GM12878 (cell line): ENCODE results near the gene CBX8. TPM values are rescaled to one million over a fixed set of nuclear protein-coding genes. Genes with fewer than 3 reads are reported as not detected.

Experiments used
- ATAC-seq: fragments of 200-7000 bp; cut with Tn5 transposase; 3 replicates; pipeline ENCODE4 v1.9.1; 2020; ENCODE audit warnings: mild to moderate bottlenecking, moderate library complexity
- BruUV-seq: library from RNA; stranded (reverse); fragments of 400-500 nt; replicated peaks from 2 replicates; lab custom pipeline; 2021; lab: Mats Ljungman, UMichigan
- CTCF ChIA-PET: fragments of 300-600 bp; sonication (Branson Sonifier 250); formaldehyde crosslinking; extraction: SDS; loops from one replicate; lab custom pipeline; 2021; ENCODE audit warnings: inconsistent platforms; lab: Yijun Ruan, JAX
- POLR2A ChIA-PET: fragments of 350-600 bp; formaldehyde crosslinking; extraction: SDS; loops from one replicate; lab custom pipeline; 2021; ENCODE audit warnings: inconsistent platforms; lab: Charles Lee
- RAD21 ChIA-PET: fragments of 300-600 bp; sonication (Branson Sonifier 250); formaldehyde crosslinking; loops from one replicate; lab custom pipeline; 2023; ENCODE audit warnings: antibody characterized with exemption; ENCODE audit not compliant: unreplicated experiment; lab: Charles Lee
- SMC1A ChIA-PET: fragments of 300-600 bp; sonication (Branson Sonifier 250); formaldehyde crosslinking; loops from one replicate; lab custom pipeline; 2023; ENCODE audit not compliant: unreplicated experiment, uncharacterized antibody; lab: Charles Lee
- DNase-seq: peaks from one replicate; pipeline ENCODE4 v3.0.0-alpha.2; 2011; ENCODE audit warnings: low read depth, low spot score
- FAIRE-seq: peaks from 3 replicates; lab custom pipeline; 2011; peaks lifted over from hg19 to GRCh38; lab: Jason Lieb, UNC
- H2AFZ ChIP-seq: 2 replicates; pipeline ENCODE4 v1.6.0; 2011; ENCODE audit warnings: low read depth, low read length, control low read depth; ENCODE audit not compliant: control insufficient read depth
- H3K27ac ChIP-seq: 2 replicates; pipeline ENCODE4 v1.5.1; 2011; ENCODE audit warnings: control low read depth; ENCODE audit not compliant: control insufficient read depth, insufficient read depth
- H3K27me3 ChIP-seq, 2 experiments: replicated peaks in 1 of 2; 2 replicates each; pipeline versions ENCODE4 v1.6.0 to v1.6.1; 2011; ENCODE audit warnings: low read length in 1 of 2; ENCODE audit not compliant: control insufficient read depth in 2 of 2, insufficient read depth in 2 of 2
- H3K36me3 ChIP-seq, 2 experiments: 2 replicates each; pipeline ENCODE4 v1.5.1; 2011; ENCODE audit warnings: low read length in 1 of 2; ENCODE audit not compliant: control insufficient read depth in 2 of 2, insufficient read depth in 2 of 2
- H3K4me1 ChIP-seq: 2 replicates; pipeline ENCODE4 v1.6.1; 2011; ENCODE audit warnings: mild to moderate bottlenecking, low read length, moderate library complexity, mixed read lengths; ENCODE audit not compliant: control insufficient read depth, insufficient read depth
- H3K4me2 ChIP-seq: 2 replicates; pipeline ENCODE4 v1.6.0; 2011; ENCODE audit warnings: control low read depth; ENCODE audit not compliant: control insufficient read depth, insufficient read depth
- H3K4me3 ChIP-seq: fragments of 200-600 bp; sonication (generic); 2 replicates; pipeline ENCODE4 v1.5.1; 2016
- H3K79me2 ChIP-seq: 2 replicates; pipeline ENCODE4 v1.6.0; 2011; ENCODE audit warnings: low read length; ENCODE audit not compliant: control insufficient read depth, insufficient read depth
- H3K9ac ChIP-seq: 2 replicates; pipeline ENCODE4 v1.8.0; 2011; ENCODE audit warnings: low read length, control low read depth, mixed read lengths; ENCODE audit not compliant: control insufficient read depth, insufficient read depth
- H3K9me3 ChIP-seq: replicated peaks from 3 replicates; pipeline ENCODE4 v1.5.1; 2011; ENCODE audit warnings: mild to moderate bottlenecking, low read length; ENCODE audit not compliant: control insufficient read depth, insufficient read depth
- H4K20me1 ChIP-seq: 2 replicates; pipeline ENCODE4 v1.6.0; 2011; ENCODE audit not compliant: control insufficient read depth, insufficient read depth
- ASH2L ChIP-seq: fragments of 300-600, 200-600 bp; sonication (generic); IDR thresholded peaks from 2 replicates; pipeline ENCODE4 v1.6.1; 2017; ENCODE audit warnings: low read depth, mild to moderate bottlenecking, borderline replicate concordance
- BMI1 ChIP-seq: fragments of 450-650 bp; IDR thresholded peaks from 2 replicates; pipeline ENCODE4 v1.6.1; 2016; ENCODE audit warnings: mild to moderate bottlenecking, moderate library complexity, borderline replicate concordance
- LARP7 ChIP-seq: fragments of 450-650 bp; IDR thresholded peaks from 2 replicates; pipeline ENCODE4 v1.6.1; 2017; ENCODE audit warnings: mild to moderate bottlenecking
- NFYA ChIP-seq: IDR thresholded peaks from 2 replicates; pipeline ENCODE4 v1.6.1; 2011; ENCODE audit warnings: low read depth, mild to moderate bottlenecking, low read length, improper control_type of control experiment, borderline replicate concordance
- NR2F1 ChIP-seq: fragments of 450-650 bp; conservative IDR thresholded peaks from 2 replicates; pipeline ENCODE4 v1.6.1; 2017; ENCODE audit warnings: mild to moderate bottlenecking
- WGBS: methylation state at CpG from one replicate; pipeline ENCODE4 v1.1.6; 2016; ENCODE audit warnings: low lambda C conversion rate; ENCODE audit not compliant: insufficient replicate concordance, insufficient coverage; ENCODE audit errors: missing lambda C conversion rate; 5-methylcytosine and 5-hydroxymethylcytosine counted together
- in situ Hi-C: fragments of 300-500 bp; cut with MboI; formaldehyde crosslinking; loops from 9 replicates; pipeline ENCODE4 v1.14.3; 2018; ENCODE audit warnings: mixed read lengths
- intact Hi-C: fragments of 100-400 bp; cut with micrococcal nuclease; formaldehyde crosslinking; loops from one replicate; pipeline ENCODE4 v1.14.2; 2022; ENCODE audit not compliant: unreplicated experiment
- polyA plus RNA-seq, 11 experiments: library from polyadenylated mRNA; depleted of rRNA in 4 of 11; unstranded in 6 of 11; stranded (reverse) in 5 of 11; fragments of >200 nt; fragmentation: Nextera tagmentation in 4 of 11; fragmentation: Illumina TruSeq in 1 of 11; extraction: Ambion mirVana in 4 of 11; extraction: Trizol in 1 of 11; gene quantifications; 1 replicate in 1 of 11; 2 replicates in 10 of 11; pipeline versions ENCODE4 v1.2.1 to v1.2.3, GENCODE V29; 2011 to 2016; ENCODE audit warnings: inconsistent platforms in 2 of 11, missing spikeins in 2 of 11, low read depth in 1 of 11
- total RNA-seq, 4 experiments: library from RNA; depleted of rRNA in 3 of 4; stranded (reverse); fragments of >200 nt in 3 of 4; fragmentation: Illumina TruSeq in 1 of 4; extraction: Trizol in 1 of 4; gene quantifications; 2 replicates each; pipeline versions ENCODE4 v1.2.1 to v1.2.3, GENCODE V29; 2013 to 2021
- TF ChIP-seq, protein P1 (sequence below): IDR thresholded peaks from 2 replicates; pipeline ENCODE4 v1.6.1; 2012; ENCODE audit warnings: mild to moderate bottlenecking, low read depth, low read length

Gene CBX8
- total and polyA plus RNA-seq, 10 of the 15 experiments (the other 5 are each of a cell fraction or from before 2014, with no cell fraction given): 0.03 to 6.7 (median 1.9) TPM

DNA sequence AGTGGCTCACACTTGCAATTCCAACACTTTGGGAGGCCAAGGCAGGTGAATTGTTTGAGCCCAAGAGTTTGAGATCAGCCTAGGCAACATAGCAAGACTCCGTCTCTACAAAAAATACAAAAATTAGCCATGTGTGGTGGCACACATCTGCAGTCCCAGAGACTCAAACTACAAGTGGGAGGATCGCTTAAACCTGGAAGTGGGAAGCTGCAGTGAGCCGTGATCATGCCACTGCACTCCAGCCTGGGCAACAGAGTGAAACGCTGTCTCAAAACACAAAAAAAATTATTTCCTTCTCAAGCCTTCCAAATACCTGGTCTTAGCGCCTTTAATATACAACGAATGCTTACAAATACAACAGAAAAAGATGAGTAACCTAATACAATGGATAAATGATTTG lies 38.6 kb downstream of the CBX8 start (continued):
- TF ChIP-seq, protein P1, sequence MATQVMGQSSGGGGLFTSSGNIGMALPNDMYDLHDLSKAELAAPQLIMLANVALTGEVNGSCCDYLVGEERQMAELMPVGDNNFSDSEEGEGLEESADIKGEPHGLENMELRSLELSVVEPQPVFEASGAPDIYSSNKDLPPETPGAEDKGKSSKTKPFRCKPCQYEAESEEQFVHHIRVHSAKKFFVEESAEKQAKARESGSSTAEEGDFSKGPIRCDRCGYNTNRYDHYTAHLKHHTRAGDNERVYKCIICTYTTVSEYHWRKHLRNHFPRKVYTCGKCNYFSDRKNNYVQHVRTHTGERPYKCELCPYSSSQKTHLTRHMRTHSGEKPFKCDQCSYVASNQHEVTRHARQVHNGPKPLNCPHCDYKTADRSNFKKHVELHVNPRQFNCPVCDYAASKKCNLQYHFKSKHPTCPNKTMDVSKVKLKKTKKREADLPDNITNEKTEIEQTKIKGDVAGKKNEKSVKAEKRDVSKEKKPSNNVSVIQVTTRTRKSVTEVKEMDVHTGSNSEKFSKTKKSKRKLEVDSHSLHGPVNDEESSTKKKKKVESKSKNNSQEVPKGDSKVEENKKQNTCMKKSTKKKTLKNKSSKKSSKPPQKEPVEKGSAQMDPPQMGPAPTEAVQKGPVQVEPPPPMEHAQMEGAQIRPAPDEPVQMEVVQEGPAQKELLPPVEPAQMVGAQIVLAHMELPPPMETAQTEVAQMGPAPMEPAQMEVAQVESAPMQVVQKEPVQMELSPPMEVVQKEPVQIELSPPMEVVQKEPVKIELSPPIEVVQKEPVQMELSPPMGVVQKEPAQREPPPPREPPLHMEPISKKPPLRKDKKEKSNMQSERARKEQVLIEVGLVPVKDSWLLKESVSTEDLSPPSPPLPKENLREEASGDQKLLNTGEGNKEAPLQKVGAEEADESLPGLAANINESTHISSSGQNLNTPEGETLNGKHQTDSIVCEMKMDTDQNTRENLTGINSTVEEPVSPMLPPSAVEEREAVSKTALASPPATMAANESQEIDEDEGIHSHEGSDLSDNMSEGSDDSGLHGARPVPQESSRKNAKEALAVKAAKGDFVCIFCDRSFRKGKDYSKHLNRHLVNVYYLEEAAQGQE: no peak

DNA sequence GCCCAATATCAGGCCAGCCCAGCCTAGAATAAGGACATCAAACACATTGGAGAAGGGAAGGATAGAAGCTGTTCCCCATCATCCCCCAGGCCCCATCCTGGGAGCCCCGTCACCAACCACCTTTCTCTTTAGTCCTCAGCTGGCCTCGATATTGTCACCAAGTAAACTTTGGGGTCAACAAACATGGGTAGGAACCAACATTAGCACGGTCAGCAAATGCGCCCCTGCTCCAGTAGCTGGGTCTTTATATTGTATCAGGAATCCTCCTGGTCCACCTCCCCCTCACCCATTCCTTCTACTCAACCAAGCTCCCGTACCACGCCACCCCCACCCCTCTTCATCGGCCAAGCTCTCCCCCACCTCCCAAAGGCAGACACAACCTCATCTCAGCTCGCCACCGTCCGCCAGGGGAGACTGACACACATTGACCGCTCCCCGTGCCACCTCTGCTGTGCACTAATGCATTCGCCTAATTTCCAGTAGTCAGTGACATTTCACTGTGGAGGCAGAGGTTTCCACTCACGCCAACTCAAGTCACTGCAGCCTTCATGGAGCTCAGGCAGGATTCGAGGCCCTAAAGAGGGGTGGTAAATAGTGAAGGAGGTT lies 39.6 kb downstream of the CBX8 start:
- Histone ChIP-seq H3K9me3 (no peaks in the 10 kb centered on the region), H2AFZ (no peak overlapping the region), H4K20me1 (no peaks in the 10 kb centered on the region), H3K4me1 (no peaks in the 10 kb centered on the region; the same call in 1 of the 2 replicates), H3K4me2 (no peak overlapping the region), H3K36me3 (no peaks in the 10 kb centered on the region), H3K27ac (no peak overlapping the region), H3K4me3 (no peak overlapping the region), H3K79me2 (no peaks in the 10 kb centered on the region), H3K27me3 (no peaks in the 10 kb centered on the region; a peak in 1 of 4 replicates), H3K9ac (no peak overlapping the region)
- TF ChIP-seq ASH2L (no peak), NR2F1 (no peak), NFYA (no peak), LARP7 (no peak), BMI1 (no peak)
- SMC1A ChIA-PET: no interaction called here
- in situ Hi-C loops (no loop called here), intact Hi-C loops (no loop called here)
- 62% methylated on average over 12 of the region's 15 CpGs for WGBS
- BruUV-seq: no TSS peak
- RAD21 ChIA-PET: no interaction called here
- FAIRE-seq: no peak
- POLR2A ChIA-PET: no interaction called here
- ATAC-seq: no peak
- CTCF ChIA-PET: interaction anchor here (1.1 to 1.5 kb wide), 2 partner anchors 213 to 218 kb away, joined by 3 to 4 read pairs; no protein-coding TSS in a partner anchor
- DNase-seq: no peak
